Neural progenitor cell (in vitro differentiated cells): Measurements from ENCODE around the gene CNN1.

ENCODE experiments used
- CTCF ChIP-seq: fragments of 200-600 bp; sonication (generic); IDR thresholded peaks from 2 replicates; pipeline ENCODE4 v1.5.1; 2017; ENCODE audit warnings: antibody characterized with exemption, mild to moderate bottlenecking
- EZH2 ChIP-seq: fragments of 200-600 bp; sonication (generic); IDR thresholded peaks from 2 replicates; pipeline ENCODE4 v1.6.1; 2017; ENCODE audit warnings: antibody characterized with exemption, mild to moderate bottlenecking, moderate library complexity

GRCh38 chr19:11598103-11598483, 59.4 kb downstream of the CNN1 start:
- no peak for TF ChIP-seq CTCF
- TF ChIP-seq EZH2, result no peak
